SK-N-SH (cell line): Measurements from ENCODE around the gene SCAF1. TPM values are rescaled to one million over a fixed set of nuclear protein-coding genes. Genes with fewer than 3 reads are reported as not detected.

Experiments
- CTCF ChIA-PET: fragments of 300-600, 350-600 bp; formaldehyde crosslinking; extraction: SDS; loops from one replicate; lab custom pipeline; 2021; lab: Yijun Ruan, JAX
- POLR2A ChIA-PET: fragments of 350-600 bp; sonication (Branson Sonifier 250); formaldehyde crosslinking; extraction: SDS; loops from one replicate; lab custom pipeline; 2020; ENCODE audit warnings: antibody characterized with exemption, inconsistent platforms; lab: Yijun Ruan, JAX
- DNase-seq: peaks from one replicate; pipeline ENCODE4 v3.0.0; 2012
- H2AFZ ChIP-seq: fragments of 200-600 bp; sonication (generic); 2 replicates; pipeline ENCODE4 v1.8.1; 2016; ENCODE audit warnings: antibody characterized with exemption, mild to moderate bottlenecking, low read depth
- H3F3A ChIP-seq: fragments of 200-600 bp; sonication (generic); replicated peaks from 2 replicates; pipeline ENCODE3; 2016; ENCODE audit warnings: antibody characterized with exemption, mild to moderate bottlenecking; ENCODE audit not compliant: insufficient read depth
- H3K27ac ChIP-seq, 2 experiments: fragments of 200-500 bp in 1 of 2; fragments of 200-600 bp in 1 of 2; sonication (Bioruptor generic) in 1 of 2; sonication (generic), shearing (Covaris generic) in 1 of 2; 2 replicates each; pipeline versions ENCODE4 v1.5.1 to v1.6.1; 2014 to 2016; ENCODE audit warnings: low read depth in 2 of 2, inconsistent platforms in 1 of 2, low read length in 1 of 2, mild to moderate bottlenecking in 1 of 2, mixed read lengths in 1 of 2
- H3K27me3 ChIP-seq: fragments of 200-600 bp; sonication (generic), shearing (Covaris generic); 2 replicates; pipeline ENCODE4 v1.6.1; 2016; ENCODE audit warnings: mixed run types; ENCODE audit not compliant: insufficient read depth
- H3K36me3 ChIP-seq, 2 experiments: fragments of 200-500 bp in 1 of 2; fragments of 200-600 bp in 1 of 2; sonication (Bioruptor generic) in 1 of 2; sonication (generic) in 1 of 2; replicated peaks in 1 of 2; 2 replicates each; pipeline versions ENCODE3 to v1.5.1; 2014 to 2016; ENCODE audit warnings: low read length in 1 of 2, mild to moderate bottlenecking in 1 of 2; ENCODE audit not compliant: insufficient read depth in 2 of 2, control insufficient read depth in 1 of 2
- H3K4me1 ChIP-seq, 2 experiments: fragments of 200-500 bp in 1 of 2; fragments of 200-600 bp in 1 of 2; sonication (Bioruptor generic) in 1 of 2; sonication (generic), shearing (Covaris generic) in 1 of 2; 2 replicates each; pipeline versions ENCODE4 v1.5.1 to v1.6.1; 2014 to 2016; ENCODE audit warnings: low read depth in 1 of 2, low read length in 1 of 2, mixed run types in 1 of 2; ENCODE audit not compliant: insufficient read depth in 2 of 2, control insufficient read depth in 1 of 2
- H3K4me2 ChIP-seq: fragments of 200-600 bp; sonication (generic), shearing (Covaris generic); 2 replicates; pipeline ENCODE4 v1.6.1; 2017; ENCODE audit warnings: mixed run types
- H3K4me3 ChIP-seq, 2 experiments: fragments of 200-500 bp in 1 of 2; fragments of 200-600 bp in 1 of 2; sonication (Bioruptor generic) in 1 of 2; sonication (generic), shearing (Covaris generic) in 1 of 2; 2 replicates each; pipeline versions ENCODE4 v1.5.1 to v1.8.1; 2014 to 2016; ENCODE audit warnings: low read depth in 2 of 2, inconsistent platforms in 1 of 2, low read length in 1 of 2, mild to moderate bottlenecking in 1 of 2, mixed read lengths in 1 of 2, moderate library complexity in 1 of 2
- H3K79me2 ChIP-seq: fragments of 200-600 bp; sonication (generic); 2 replicates; pipeline ENCODE4 v1.8.1; 2017; ENCODE audit warnings: mild to moderate bottlenecking; ENCODE audit not compliant: insufficient read depth
- H3K9ac ChIP-seq: fragments of 200-600 bp; sonication (generic); 2 replicates; pipeline ENCODE4 v1.6.1; 2017; ENCODE audit warnings: mixed run types
- H3K9me2 ChIP-seq: fragments of 200-600 bp; sonication (generic); 2 replicates; pipeline ENCODE4 v1.6.1; 2017; ENCODE audit warnings: mixed run types
- H3K9me3 ChIP-seq: fragments of 200-600 bp; sonication (generic); 2 replicates; pipeline ENCODE4 v1.6.1; 2017; ENCODE audit warnings: mixed run types, mild to moderate bottlenecking, moderate library complexity
- H4K20me1 ChIP-seq: fragments of 200-600 bp; sonication (generic); 2 replicates; pipeline ENCODE4 v1.6.1; 2017; ENCODE audit warnings: mild to moderate bottlenecking, mixed run types; ENCODE audit not compliant: insufficient read depth
- CHD2 ChIP-seq: fragments of 150-350 bp; IDR thresholded peaks from 2 replicates; pipeline ENCODE4 v1.6.1; 2018; ENCODE audit warnings: low read length; ENCODE audit not compliant: partially characterized antibody
- ELF1 ChIP-seq: IDR thresholded peaks from 2 replicates; pipeline ENCODE4 v1.4.0; 2012
- EZH2phosphoT487 ChIP-seq: fragments of 200-600 bp; sonication (generic); IDR thresholded peaks from 2 replicates; pipeline ENCODE4 v1.6.1; 2017; ENCODE audit warnings: low read depth, mixed run types, mild to moderate bottlenecking, antibody characterized with exemption, moderate library complexity, borderline replicate concordance
- FOSL2 ChIP-seq: IDR thresholded peaks from 2 replicates; pipeline ENCODE4 v1.4.0; 2012; ENCODE audit warnings: low read depth, mild to moderate bottlenecking, moderate library complexity, borderline replicate concordance
- FOXJ3 ChIP-seq: sonication (generic); formaldehyde crosslinking; IDR thresholded peaks from 2 replicates; pipeline ENCODE4 v1.5.1; 2020; ENCODE audit warnings: mild to moderate bottlenecking, missing genetic modification reagents
- FOXM1 ChIP-seq: IDR thresholded peaks from 2 replicates; pipeline ENCODE4 v1.4.0; 2012; ENCODE audit warnings: low read depth, mild to moderate bottlenecking
- GABPA ChIP-seq: IDR thresholded peaks from 2 replicates; pipeline ENCODE4 v1.4.0; 2012; ENCODE audit warnings: low read depth, mild to moderate bottlenecking
- GATA2 ChIP-seq: sonication (generic); formaldehyde crosslinking; IDR thresholded peaks from 2 replicates; pipeline ENCODE4 v1.5.0; 2020; ENCODE audit warnings: mild to moderate bottlenecking, missing genetic modification reagents
- JUND ChIP-seq: IDR thresholded peaks from 2 replicates; pipeline ENCODE4 v1.4.0; 2012
- MXI1 ChIP-seq: IDR thresholded peaks from 2 replicates; pipeline ENCODE4 v1.6.1; 2012; ENCODE audit warnings: mild to moderate bottlenecking, low read depth, low read length, improper control_type of control experiment
- NFIC ChIP-seq: IDR thresholded peaks from 2 replicates; pipeline ENCODE4 v1.4.0; 2012; ENCODE audit warnings: borderline replicate concordance
- POLR2AphosphoS5 ChIP-seq: IDR thresholded peaks from 2 replicates; pipeline ENCODE4 v1.6.1; 2012; ENCODE audit warnings: low read depth, low read length
- RXRA ChIP-seq: IDR thresholded peaks from 2 replicates; pipeline ENCODE4 v1.4.0; 2012; ENCODE audit warnings: low read depth, mild to moderate bottlenecking, borderline replicate concordance
- TAF1 ChIP-seq: IDR thresholded peaks from 2 replicates; pipeline ENCODE4 v1.6.1; 2012; ENCODE audit warnings: low read depth, mild to moderate bottlenecking, low read length, moderate library complexity, borderline replicate concordance
- TCF12 ChIP-seq: IDR thresholded peaks from 2 replicates; pipeline ENCODE4 v1.4.0; 2012
- TEAD4 ChIP-seq: IDR thresholded peaks from 2 replicates; pipeline ENCODE4 v1.4.0; 2012; ENCODE audit warnings: mild to moderate bottlenecking, borderline replicate concordance; ENCODE audit not compliant: insufficient read depth
- YY1 ChIP-seq: IDR thresholded peaks from 2 replicates; pipeline ENCODE4 v1.4.0; 2012; ENCODE audit warnings: low read depth, mild to moderate bottlenecking
- WGBS: methylation state at CpG from one replicate; pipeline ENCODE4 v1.1.6; 2017; ENCODE audit warnings: low lambda C conversion rate; 5-methylcytosine and 5-hydroxymethylcytosine counted together
- polyA plus RNA-seq, 3 experiments: library from polyadenylated mRNA; depleted of rRNA; stranded (reverse); fragments of >200 nt; gene quantifications; 2 replicates each; pipeline ENCODE4 v1.2.3, GENCODE V29; 2012
- TF ChIP-seq, protein P1 (sequence below): IDR thresholded peaks from 2 replicates; pipeline ENCODE4 v1.6.1; 2012; ENCODE audit warnings: mild to moderate bottlenecking, low read depth, low read length, moderate library complexity
- TF ChIP-seq, protein P2 (sequence below): IDR thresholded peaks from 2 replicates; pipeline ENCODE4 v1.4.0; 2012; ENCODE audit warnings: low read depth
- TF ChIP-seq, protein P3 (sequence below): IDR thresholded peaks from 2 replicates; pipeline ENCODE4; 2012
- TF ChIP-seq, protein P4 (sequence below): fragments of 150-350 bp; IDR thresholded peaks from 2 replicates; pipeline ENCODE4 v1.6.1; 2017; ENCODE audit warnings: antibody characterized with exemption, low read length, low read depth, borderline replicate concordance
- TF ChIP-seq, protein P5 (sequence below): IDR thresholded peaks from 2 replicates; pipeline ENCODE4 v1.4.0; 2012; ENCODE audit warnings: low read depth, borderline replicate concordance
- TF ChIP-seq, protein P6 (sequence below): fragments of 150-350 bp; IDR thresholded peaks from 2 replicates; pipeline ENCODE4 v1.6.1; 2016; ENCODE audit warnings: mild to moderate bottlenecking, low read depth, low read length

The SCAF1 gene
- polyA plus RNA-seq, 1 of the 3 experiments (the other 2 are of a cell fraction), result 9.5 TPM

DNA sequence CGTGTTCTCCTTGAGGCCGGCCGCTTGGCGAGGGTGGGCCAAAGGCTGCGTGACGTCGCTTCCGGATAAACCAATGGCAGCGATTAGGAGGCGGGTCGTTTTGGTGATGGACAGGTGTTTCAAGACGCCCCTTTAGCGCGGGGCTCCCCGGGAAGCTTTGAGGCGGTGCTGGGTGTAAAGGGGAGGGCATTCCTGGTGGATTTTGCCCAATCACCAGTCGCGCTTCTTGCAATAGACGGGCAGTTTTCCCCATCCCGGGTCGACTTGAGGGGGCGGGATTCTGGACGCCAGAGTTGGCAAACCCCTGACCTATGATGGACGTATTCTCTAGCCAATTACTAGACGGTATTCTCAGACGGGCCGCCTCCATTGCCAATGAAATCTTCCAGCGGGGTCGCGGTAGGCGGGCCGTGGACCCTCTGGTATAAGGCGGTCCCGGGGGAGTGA lies 34.8 kb downstream of the SCAF1 start (continued):
- TF ChIP-seq ELF1 (peak; percentile 45), CHD2 (peak; percentile 95), YY1 (no peak), TCF12 (peak; percentile 9; the same call in 1 of the 2 replicates), NFIC (peak; percentile 41; the same call in 1 of the 2 replicates)
- TF ChIP-seq, all 33 proteins: peak for 9

DNA sequence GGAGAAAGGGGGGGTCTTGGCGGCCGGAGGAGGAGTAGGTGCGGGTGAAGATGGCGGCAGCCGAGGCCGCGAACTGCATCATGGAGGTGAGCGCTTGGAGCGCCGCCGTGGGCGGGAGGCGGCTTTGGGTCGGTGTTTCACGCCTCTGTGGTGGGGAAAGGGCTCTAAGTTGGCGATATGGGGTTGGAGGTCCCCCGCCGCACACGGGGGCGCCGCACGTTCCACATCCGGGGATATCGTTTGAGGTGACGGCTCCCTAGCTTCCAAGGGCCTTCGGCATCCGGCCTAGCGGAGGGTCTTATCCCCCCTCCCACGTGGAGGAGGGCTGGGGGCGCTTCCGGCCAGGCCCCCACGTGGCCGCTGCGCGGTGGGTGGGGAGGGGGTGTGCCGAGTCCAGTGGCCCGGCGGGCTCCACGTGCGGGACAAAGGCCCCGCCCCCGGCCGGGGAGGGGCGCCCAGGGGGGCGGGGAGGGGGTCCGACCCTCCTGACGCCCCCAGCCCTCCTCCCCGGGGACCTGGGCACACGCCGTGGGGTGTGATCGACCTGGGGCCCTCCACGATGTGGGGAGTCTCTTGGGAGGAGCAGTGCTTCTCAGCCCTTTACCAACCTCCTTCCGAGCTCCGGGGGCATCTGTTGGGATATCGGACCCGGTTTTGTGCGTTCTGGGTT lies 35.4 kb downstream of the SCAF1 start, which contains the start of gene PRMT1:
PRMT1 (plus strand) TSS at position 41 of the 670 bp plus-strand sequence; CDS start at position 51, 10 bp downstream.
- peak; percentile 78 for DNase-seq
- Histone ChIP-seq H2AFZ (peak within 1 kb of the TSS; percentile 84; the same call in 1 of the 2 replicates), H3K4me1 (peaks cover 20 to 25% of the 10 kb centered on the region in 2 experiments; a peak in 3 of 4 replicates), H3K27me3 (no peaks in the 10 kb centered on the region), H3K9me2 (no peaks in the 10 kb centered on the region), H3K36me3 (peaks cover 11 to 14% of the 10 kb centered on the region in 2 experiments), H4K20me1 (peaks cover 44% of the 10 kb centered on the region), H3K79me2 (peaks cover 52% of the 10 kb centered on the region)
- POLR2A ChIA-PET, result interaction anchor here (0.8 to 2.2 kb wide), 6 partner anchors 9 to 181 kb away, joined by 3 to 15 read pairs (median 8); partner anchors contain the start of genes BCL2L12, CPT1C, IRF3 and RPS11
- CTCF ChIA-PET, result interaction anchor here (0.9 to 8.8 kb wide), 10 partner anchors 7 to 136 kb away, joined by 3 to 78 read pairs (median 4); partner anchors contain the start of genes ADM5, BCL2L12, CPT1C and FUZ
- TF ChIP-seq GATA2 (no peak), CHD2 (no peak), RXRA (no peak), TAF1 (peak; percentile 94), FOXM1 (no peak), FOSL2 (no peak), EZH2phosphoT487 (no peak), MXI1 (peak; percentile 97), TEAD4 (no peak), GABPA (no peak), YY1 (peak; percentile 92), POLR2AphosphoS5 (peak; percentile 96), ELF1 (no peak; the same call in 1 of the 2 replicates), JUND (no peak), FOXJ3 (CRISPR knock-in tag) (no peak)
- TF ChIP-seq, protein P1, sequence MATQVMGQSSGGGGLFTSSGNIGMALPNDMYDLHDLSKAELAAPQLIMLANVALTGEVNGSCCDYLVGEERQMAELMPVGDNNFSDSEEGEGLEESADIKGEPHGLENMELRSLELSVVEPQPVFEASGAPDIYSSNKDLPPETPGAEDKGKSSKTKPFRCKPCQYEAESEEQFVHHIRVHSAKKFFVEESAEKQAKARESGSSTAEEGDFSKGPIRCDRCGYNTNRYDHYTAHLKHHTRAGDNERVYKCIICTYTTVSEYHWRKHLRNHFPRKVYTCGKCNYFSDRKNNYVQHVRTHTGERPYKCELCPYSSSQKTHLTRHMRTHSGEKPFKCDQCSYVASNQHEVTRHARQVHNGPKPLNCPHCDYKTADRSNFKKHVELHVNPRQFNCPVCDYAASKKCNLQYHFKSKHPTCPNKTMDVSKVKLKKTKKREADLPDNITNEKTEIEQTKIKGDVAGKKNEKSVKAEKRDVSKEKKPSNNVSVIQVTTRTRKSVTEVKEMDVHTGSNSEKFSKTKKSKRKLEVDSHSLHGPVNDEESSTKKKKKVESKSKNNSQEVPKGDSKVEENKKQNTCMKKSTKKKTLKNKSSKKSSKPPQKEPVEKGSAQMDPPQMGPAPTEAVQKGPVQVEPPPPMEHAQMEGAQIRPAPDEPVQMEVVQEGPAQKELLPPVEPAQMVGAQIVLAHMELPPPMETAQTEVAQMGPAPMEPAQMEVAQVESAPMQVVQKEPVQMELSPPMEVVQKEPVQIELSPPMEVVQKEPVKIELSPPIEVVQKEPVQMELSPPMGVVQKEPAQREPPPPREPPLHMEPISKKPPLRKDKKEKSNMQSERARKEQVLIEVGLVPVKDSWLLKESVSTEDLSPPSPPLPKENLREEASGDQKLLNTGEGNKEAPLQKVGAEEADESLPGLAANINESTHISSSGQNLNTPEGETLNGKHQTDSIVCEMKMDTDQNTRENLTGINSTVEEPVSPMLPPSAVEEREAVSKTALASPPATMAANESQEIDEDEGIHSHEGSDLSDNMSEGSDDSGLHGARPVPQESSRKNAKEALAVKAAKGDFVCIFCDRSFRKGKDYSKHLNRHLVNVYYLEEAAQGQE, result 0 out of 2 replicates have a peak, but pooled peaks have one; percentile 14
- TF ChIP-seq, protein P2, sequence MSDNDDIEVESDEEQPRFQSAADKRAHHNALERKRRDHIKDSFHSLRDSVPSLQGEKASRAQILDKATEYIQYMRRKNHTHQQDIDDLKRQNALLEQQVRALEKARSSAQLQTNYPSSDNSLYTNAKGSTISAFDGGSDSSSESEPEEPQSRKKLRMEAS, result peak; percentile 94
- TF ChIP-seq, protein P3, sequence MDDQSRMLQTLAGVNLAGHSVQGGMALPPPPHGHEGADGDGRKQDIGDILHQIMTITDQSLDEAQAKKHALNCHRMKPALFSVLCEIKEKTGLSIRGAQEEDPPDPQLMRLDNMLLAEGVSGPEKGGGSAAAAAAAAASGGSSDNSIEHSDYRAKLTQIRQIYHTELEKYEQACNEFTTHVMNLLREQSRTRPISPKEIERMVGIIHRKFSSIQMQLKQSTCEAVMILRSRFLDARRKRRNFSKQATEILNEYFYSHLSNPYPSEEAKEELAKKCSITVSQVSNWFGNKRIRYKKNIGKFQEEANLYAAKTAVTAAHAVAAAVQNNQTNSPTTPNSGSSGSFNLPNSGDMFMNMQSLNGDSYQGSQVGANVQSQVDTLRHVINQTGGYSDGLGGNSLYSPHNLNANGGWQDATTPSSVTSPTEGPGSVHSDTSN, result no peak
- TF ChIP-seq, protein P4, sequence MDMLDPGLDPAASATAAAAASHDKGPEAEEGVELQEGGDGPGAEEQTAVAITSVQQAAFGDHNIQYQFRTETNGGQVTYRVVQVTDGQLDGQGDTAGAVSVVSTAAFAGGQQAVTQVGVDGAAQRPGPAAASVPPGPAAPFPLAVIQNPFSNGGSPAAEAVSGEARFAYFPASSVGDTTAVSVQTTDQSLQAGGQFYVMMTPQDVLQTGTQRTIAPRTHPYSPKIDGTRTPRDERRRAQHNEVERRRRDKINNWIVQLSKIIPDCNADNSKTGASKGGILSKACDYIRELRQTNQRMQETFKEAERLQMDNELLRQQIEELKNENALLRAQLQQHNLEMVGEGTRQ, result peak; percentile 30; the same call in 1 of the 2 replicates
- TF ChIP-seq, protein P5, sequence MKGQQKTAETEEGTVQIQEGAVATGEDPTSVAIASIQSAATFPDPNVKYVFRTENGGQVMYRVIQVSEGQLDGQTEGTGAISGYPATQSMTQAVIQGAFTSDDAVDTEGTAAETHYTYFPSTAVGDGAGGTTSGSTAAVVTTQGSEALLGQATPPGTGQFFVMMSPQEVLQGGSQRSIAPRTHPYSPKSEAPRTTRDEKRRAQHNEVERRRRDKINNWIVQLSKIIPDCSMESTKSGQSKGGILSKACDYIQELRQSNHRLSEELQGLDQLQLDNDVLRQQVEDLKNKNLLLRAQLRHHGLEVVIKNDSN, result peak; percentile 79
- TF ChIP-seq, protein P6, sequence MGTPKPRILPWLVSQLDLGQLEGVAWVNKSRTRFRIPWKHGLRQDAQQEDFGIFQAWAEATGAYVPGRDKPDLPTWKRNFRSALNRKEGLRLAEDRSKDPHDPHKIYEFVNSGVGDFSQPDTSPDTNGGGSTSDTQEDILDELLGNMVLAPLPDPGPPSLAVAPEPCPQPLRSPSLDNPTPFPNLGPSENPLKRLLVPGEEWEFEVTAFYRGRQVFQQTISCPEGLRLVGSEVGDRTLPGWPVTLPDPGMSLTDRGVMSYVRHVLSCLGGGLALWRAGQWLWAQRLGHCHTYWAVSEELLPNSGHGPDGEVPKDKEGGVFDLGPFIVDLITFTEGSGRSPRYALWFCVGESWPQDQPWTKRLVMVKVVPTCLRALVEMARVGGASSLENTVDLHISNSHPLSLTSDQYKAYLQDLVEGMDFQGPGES, result no peak
- TF ChIP-seq, all 33 proteins: peak for 8
- peak within 1 kb of the TSS; percentile 90 to 98 for H3K4me3 ChIP-seq
- H3F3A ChIP-seq, result peaks cover 22% of the 10 kb centered on the region
- H3K4me2 ChIP-seq, result peak within 1 kb of the TSS; percentile 97
- H3K9me3 ChIP-seq, result no peaks in the 10 kb centered on the region
- peak within 1 kb of the TSS; percentile 89 to 95 for H3K27ac ChIP-seq
- H3K9ac ChIP-seq, result peak within 1 kb of the TSS; percentile 97
- 0% methylated on average over 6 of the region's 57 CpGs for WGBS
